Measurements from ENCODE around the gene PRDM12. TPM values are rescaled to one million over a fixed set of nuclear protein-coding genes. Genes with fewer than 3 reads are reported as not detected.

PRDM12 gene
- total RNA-seq, 1 experiment from 2014 or later = 0.07 TPM

GRCh38 chr9:130634191-130634768 lies 30.1 kb upstream of the PRDM12 start:
- H3K27ac ChIP-seq (ENCODE audit: low read length) = no peak overlapping the region
- no peaks in the 10 kb centered on the region for H3K79me2 ChIP-seq (ENCODE audit: low read length)
- no peaks in the 10 kb centered on the region for H3K9me2 ChIP-seq (replicated peaks; ENCODE audit: insufficient read depth, low read length)
- H3K27me3 ChIP-seq (ENCODE audit: low read length) = no peaks in the 10 kb centered on the region
- H3K4me1 ChIP-seq (ENCODE audit: low read length) = no peaks in the 10 kb centered on the region
- H3K4me3 ChIP-seq (ENCODE audit: low read length) = no peak overlapping the region
- H2AFZ ChIP-seq (ENCODE audit: low read length) = no peak overlapping the region
- no peak overlapping the region for H3K4me2 ChIP-seq (ENCODE audit: low read depth, low read length, poor library complexity, severe bottlenecking)
- H3K36me3 ChIP-seq (ENCODE audit: insufficient read depth, low read length) = peaks cover 4% of the 10 kb centered on the region; the same call in 1 of the 2 replicates
- H3K9me3 ChIP-seq (ENCODE audit: low read length) = no peaks in the 10 kb centered on the region
- H3K9ac ChIP-seq (ENCODE audit: low read length) = no peak overlapping the region
- no peak for DNase-seq
- 0 out of 2 replicates have a peak, but pooled peaks cover 2% of the 10 kb centered on the region for H4K20me1 ChIP-seq (ENCODE audit: insufficient read depth, low read depth, low read length)

- Histone ChIP-seq H3K4me1 (ENCODE audit: low read length) (no peaks in the 10 kb centered on the region), H3K4me2 (ENCODE audit: low read depth, low read length, poor library complexity, severe bottlenecking) (no peak overlapping the region), H2AFZ (ENCODE audit: low read length) (no peak overlapping the region), H3K27me3 (ENCODE audit: low read length) (no peaks in the 10 kb centered on the region), H3K79me2 (ENCODE audit: low read length) (no peaks in the 10 kb centered on the region), H3K9me3 (ENCODE audit: low read length) (no peaks in the 10 kb centered on the region), H3K27ac (ENCODE audit: low read length) (no peak overlapping the region), H3K9ac (ENCODE audit: low read length) (no peak overlapping the region), H3K36me3 (ENCODE audit: insufficient read depth, low read length) (peaks cover 4% of the 10 kb centered on the region; the same call in 1 of the 2 replicates), H3K4me3 (ENCODE audit: low read length) (no peak overlapping the region), H3K9me2 (replicated peaks; ENCODE audit: insufficient read depth, low read length) (no peaks in the 10 kb centered on the region), H4K20me1 (ENCODE audit: insufficient read depth, low read depth, low read length) (0 out of 2 replicates have a peak, but pooled peaks cover 2% of the 10 kb centered on the region)
- DNase-seq = no peak
These were observed 29.6 kb upstream of the PRDM12 start for GRCh38 chr9:130634801-130635200.

- Histone ChIP-seq H3K9me2 (replicated peaks; ENCODE audit: insufficient read depth, low read length) (no peaks in the 10 kb centered on the region), H3K27ac (ENCODE audit: low read length) (no peak overlapping the region), H3K9me3 (ENCODE audit: low read length) (no peaks in the 10 kb centered on the region), H4K20me1 (ENCODE audit: insufficient read depth, low read depth, low read length) (0 out of 2 replicates have a peak, but pooled peaks cover 2% of the 10 kb centered on the region), H3K9ac (ENCODE audit: low read length) (no peak overlapping the region), H2AFZ (ENCODE audit: low read length) (no peak overlapping the region), H3K4me1 (ENCODE audit: low read length) (no peaks in the 10 kb centered on the region), H3K4me3 (ENCODE audit: low read length) (no peak overlapping the region), H3K79me2 (ENCODE audit: low read length) (no peaks in the 10 kb centered on the region), H3K27me3 (ENCODE audit: low read length) (no peaks in the 10 kb centered on the region), H3K4me2 (ENCODE audit: low read depth, low read length, poor library complexity, severe bottlenecking) (no peak overlapping the region), H3K36me3 (ENCODE audit: insufficient read depth, low read length) (peaks cover 4% of the 10 kb centered on the region; the same call in 1 of the 2 replicates)
- no peak for DNase-seq
These were observed 29.1 kb upstream of the PRDM12 start for GRCh38 chr9:130635306-130635705.

DNA sequence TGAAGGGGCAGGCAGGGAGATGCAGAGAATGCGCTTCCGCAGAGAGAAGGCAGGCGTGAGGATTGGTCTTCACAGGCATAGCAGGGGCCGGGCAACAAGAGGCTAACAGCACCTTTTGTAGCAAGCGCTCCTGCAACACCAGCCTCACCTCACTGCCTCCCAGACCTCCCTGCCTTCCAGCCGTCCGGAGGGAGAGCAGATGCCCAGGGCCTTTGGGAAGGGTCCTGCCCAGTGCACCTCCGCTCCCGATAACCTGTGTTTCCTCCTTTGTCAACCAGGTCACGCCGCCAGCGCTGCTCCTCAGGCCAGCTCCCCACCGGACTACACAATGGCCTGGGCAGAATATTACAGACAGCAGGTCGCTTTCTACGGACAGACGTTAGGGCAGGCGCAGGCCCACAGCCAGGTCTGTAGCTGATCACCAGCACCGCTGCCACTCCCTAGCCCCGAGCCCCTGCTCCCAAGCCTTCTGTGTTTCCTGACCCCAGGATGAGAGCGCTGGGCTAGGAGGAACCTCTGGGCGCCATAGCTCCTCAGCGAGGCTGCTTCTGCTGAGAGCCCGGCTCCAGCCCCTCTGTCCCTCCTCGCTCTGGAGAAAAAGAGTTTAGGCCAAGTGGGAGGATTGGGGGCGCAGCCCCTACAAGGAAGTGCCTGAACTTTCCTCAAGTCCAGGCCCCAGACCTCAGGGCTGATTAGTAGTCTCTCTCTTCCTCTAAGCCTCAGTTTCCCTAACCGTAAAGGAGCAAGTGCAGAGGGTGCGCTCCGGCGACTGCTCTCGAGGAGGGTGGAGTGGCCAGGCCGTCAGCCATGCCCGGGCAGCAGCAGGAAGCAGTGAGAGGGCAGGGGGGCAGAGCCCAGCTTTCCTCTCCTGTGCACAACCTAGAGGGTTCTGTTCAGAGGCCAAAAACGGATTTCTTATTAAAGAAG lies 28.4 kb upstream of the PRDM12 start:
- no peaks in the 10 kb centered on the region for H3K79me2 ChIP-seq (ENCODE audit: low read length)
- H3K36me3 ChIP-seq (ENCODE audit: insufficient read depth, low read length) = peaks cover 4% of the 10 kb centered on the region; the same call in 1 of the 2 replicates
- no peak overlapping the region for H3K27ac ChIP-seq (ENCODE audit: low read length)
- no peaks in the 10 kb centered on the region for H4K20me1 ChIP-seq (ENCODE audit: insufficient read depth, low read depth, low read length)
- H3K4me1 ChIP-seq (ENCODE audit: low read length) = no peaks in the 10 kb centered on the region
- no peak overlapping the region for H3K4me2 ChIP-seq (ENCODE audit: low read depth, low read length, poor library complexity, severe bottlenecking)
- H3K27me3 ChIP-seq (ENCODE audit: low read length) = no peaks in the 10 kb centered on the region
- H3K9me3 ChIP-seq (ENCODE audit: low read length) = no peaks in the 10 kb centered on the region
- H3K4me3 ChIP-seq (ENCODE audit: low read length) = no peak overlapping the region
- H2AFZ ChIP-seq (ENCODE audit: low read length) = no peak overlapping the region
- DNase-seq = no peak
- H3K9ac ChIP-seq (ENCODE audit: low read length) = no peak overlapping the region
- H3K9me2 ChIP-seq (replicated peaks; ENCODE audit: insufficient read depth, low read length) = no peaks in the 10 kb centered on the region

DNA sequence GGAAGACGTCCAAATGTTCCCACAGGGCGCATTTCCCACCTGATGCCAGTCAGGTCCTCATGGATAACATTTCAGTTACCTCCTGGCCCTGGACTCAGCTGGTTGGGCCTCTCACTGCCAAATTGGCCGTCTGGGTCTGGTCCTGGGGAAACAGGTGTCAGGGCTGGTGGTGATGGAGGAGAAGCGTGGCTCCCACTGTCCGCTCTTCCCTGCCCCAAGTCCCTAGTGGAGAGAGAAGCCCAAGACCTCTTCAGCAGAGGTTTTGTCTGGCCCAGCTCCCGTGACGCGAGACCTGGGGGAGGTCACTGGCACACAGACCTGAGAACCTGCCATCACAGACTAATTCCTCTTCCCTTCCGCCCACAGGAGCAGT lies 27.8 kb upstream of the PRDM12 start:
- H3K9me2 ChIP-seq (replicated peaks; ENCODE audit: insufficient read depth, low read length) = no peaks in the 10 kb centered on the region
- no peak overlapping the region for H3K4me3 ChIP-seq (ENCODE audit: low read length)
- peaks cover 4% of the 10 kb centered on the region; the same call in 1 of the 2 replicates for H3K36me3 ChIP-seq (ENCODE audit: insufficient read depth, low read length)
- DNase-seq = no peak
- no peaks in the 10 kb centered on the region for H3K4me1 ChIP-seq (ENCODE audit: low read length)
- no peaks in the 10 kb centered on the region for H3K9me3 ChIP-seq (ENCODE audit: low read length)
- no peak overlapping the region for H2AFZ ChIP-seq (ENCODE audit: low read length)
- no peaks in the 10 kb centered on the region for H3K79me2 ChIP-seq (ENCODE audit: low read length)
- H3K27me3 ChIP-seq (ENCODE audit: low read length) = no peaks in the 10 kb centered on the region
- no peak overlapping the region for H3K27ac ChIP-seq (ENCODE audit: low read length)
- no peaks in the 10 kb centered on the region for H4K20me1 ChIP-seq (ENCODE audit: insufficient read depth, low read depth, low read length)
- no peak overlapping the region for H3K4me2 ChIP-seq (ENCODE audit: low read depth, low read length, poor library complexity, severe bottlenecking)
- H3K9ac ChIP-seq (ENCODE audit: low read length) = no peak overlapping the region

GRCh38 chr9:130638284-130639123 lies 25.9 kb upstream of the PRDM12 start:
- Histone ChIP-seq H3K4me1 (ENCODE audit: low read length) (no peaks in the 10 kb centered on the region), H4K20me1 (ENCODE audit: insufficient read depth, low read depth, low read length) (no peaks in the 10 kb centered on the region), H3K9ac (ENCODE audit: low read length) (no peak overlapping the region), H3K4me3 (ENCODE audit: low read length) (no peak overlapping the region), H3K9me2 (replicated peaks; ENCODE audit: insufficient read depth, low read length) (no peaks in the 10 kb centered on the region), H3K79me2 (ENCODE audit: low read length) (no peaks in the 10 kb centered on the region), H3K9me3 (ENCODE audit: low read length) (no peaks in the 10 kb centered on the region), H3K27ac (ENCODE audit: low read length) (no peak overlapping the region), H2AFZ (ENCODE audit: low read length) (no peak overlapping the region), H3K4me2 (ENCODE audit: low read depth, low read length, poor library complexity, severe bottlenecking) (no peak overlapping the region), H3K36me3 (ENCODE audit: insufficient read depth, low read length) (peaks cover 4% of the 10 kb centered on the region; the same call in 1 of the 2 replicates), H3K27me3 (ENCODE audit: low read length) (no peaks in the 10 kb centered on the region)
- no peak for DNase-seq

DNA sequence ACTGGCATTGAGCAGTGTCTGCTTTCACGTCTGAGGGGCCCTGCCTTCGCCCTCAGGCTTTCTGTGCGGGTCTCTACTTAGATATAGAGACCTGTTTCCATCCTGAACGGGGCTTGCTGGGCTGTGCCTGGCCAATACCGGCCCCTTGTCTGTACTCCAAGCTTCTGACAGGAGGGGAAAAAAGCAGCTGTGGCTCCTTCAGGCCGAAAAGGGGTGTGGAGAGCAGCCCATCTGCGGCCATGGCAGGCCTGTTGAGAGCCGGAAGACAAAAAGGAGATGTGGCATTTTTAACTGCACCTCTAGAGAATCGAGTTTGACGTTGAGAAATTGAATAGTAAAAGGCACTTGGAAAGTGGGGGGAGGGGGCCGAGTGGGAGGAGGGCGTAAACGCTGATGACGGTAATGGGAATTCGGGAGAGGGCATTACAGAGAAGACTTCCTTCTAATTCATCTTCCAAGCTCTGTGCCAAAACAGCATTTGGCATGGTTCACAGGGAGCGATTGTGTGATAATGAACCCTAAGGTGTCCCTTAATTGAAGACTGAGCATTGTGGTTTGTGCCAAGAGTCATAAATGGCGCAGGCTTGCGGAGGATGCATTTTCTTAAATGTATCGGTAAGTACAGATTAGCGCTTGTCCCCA lies 25.1 kb upstream of the PRDM12 start:
- Histone ChIP-seq H3K27ac (ENCODE audit: low read length) (no peak overlapping the region), H3K4me3 (ENCODE audit: low read length) (no peak overlapping the region), H3K9ac (ENCODE audit: low read length) (no peak overlapping the region), H3K36me3 (ENCODE audit: insufficient read depth, low read length) (peaks cover 4% of the 10 kb centered on the region; the same call in 1 of the 2 replicates), H3K4me1 (ENCODE audit: low read length) (no peaks in the 10 kb centered on the region), H3K79me2 (ENCODE audit: low read length) (no peaks in the 10 kb centered on the region), H3K9me3 (ENCODE audit: low read length) (no peaks in the 10 kb centered on the region), H3K4me2 (ENCODE audit: low read depth, low read length, poor library complexity, severe bottlenecking) (no peak overlapping the region), H4K20me1 (ENCODE audit: insufficient read depth, low read depth, low read length) (no peaks in the 10 kb centered on the region), H3K27me3 (ENCODE audit: low read length) (no peaks in the 10 kb centered on the region), H3K9me2 (replicated peaks; ENCODE audit: insufficient read depth, low read length) (no peaks in the 10 kb centered on the region), H2AFZ (ENCODE audit: low read length) (no peak overlapping the region)
- DNase-seq = no peak
